WTC11 (cell line): Measurements from ENCODE around the gene ZNF668.

Source experiments
- CTCF ChIP-seq: fragments of 200-600 bp; IDR thresholded peaks from 2 replicates; pipeline ENCODE4 v1.8.0; 2022; ENCODE audit warnings: antibody characterized with exemption
- ESRRA ChIP-seq: sonication (generic); formaldehyde crosslinking; IDR thresholded peaks from 2 replicates; pipeline ENCODE4 v1.8.1; 2022; ENCODE audit warnings: mild to moderate bottlenecking, missing genetic modification reagents, borderline replicate concordance

GRCh38 chr16:31063843-31064611, 10.0 kb downstream of the ZNF668 start:
- TF ChIP-seq CTCF (no peak), ESRRA (no peak)
